HepG2 (cell line): ENCODE data around the gene EIF3L. TPM values are rescaled to one million over a fixed set of nuclear protein-coding genes. Genes with fewer than 3 reads are reported as not detected.

Experiments
- AGO1 ChIP-seq: fragments of 200-400 bp; formaldehyde crosslinking; IDR thresholded peaks from 2 replicates; pipeline ENCODE4 v1.6.1; 2017; ENCODE audit warnings: mild to moderate bottlenecking, low read depth, low read length, moderate library complexity; ENCODE audit not compliant: poor library complexity, severe bottlenecking
- BRD4 ChIP-seq: sonication (generic); formaldehyde crosslinking; IDR thresholded peaks from 2 replicates; pipeline ENCODE4 v1.4.0; 2020; ENCODE audit warnings: missing genetic modification reagents
- FOXK1 ChIP-seq: sonication (generic); formaldehyde crosslinking; IDR thresholded peaks from 2 replicates; pipeline ENCODE4 v1.4.0; 2020; ENCODE audit warnings: low read depth, missing genetic modification reagents, borderline replicate concordance
- ISX ChIP-seq: sonication (generic); formaldehyde crosslinking; conservative IDR thresholded peaks from 2 replicates; pipeline ENCODE4 v1.5.0; 2020; ENCODE audit warnings: missing genetic modification reagents
- KLF6 ChIP-seq: IDR thresholded peaks from 2 replicates; pipeline ENCODE4 v1.8.0; 2016; ENCODE audit warnings: missing biosample characterization, missing genetic modification reagents
- MIER2 ChIP-seq: IDR thresholded peaks from 2 replicates; pipeline ENCODE4 v1.6.1; 2016; ENCODE audit warnings: missing biosample characterization, missing genetic modification reagents
- NFKB2 ChIP-seq: sonication (generic); formaldehyde crosslinking; IDR thresholded peaks from 2 replicates; pipeline ENCODE4 v1.4.0; 2020; ENCODE audit warnings: missing genetic modification reagents, borderline replicate concordance
- NR2F2 ChIP-seq: IDR thresholded peaks from 2 replicates; pipeline ENCODE4 v1.6.1; 2012; ENCODE audit warnings: low read depth, inconsistent platforms, borderline replicate concordance
- RBFOX2 ChIP-seq: fragments of 200-400 bp; formaldehyde crosslinking; IDR thresholded peaks from 2 replicates; pipeline ENCODE4 v1.6.1; 2017; ENCODE audit warnings: low read depth, mild to moderate bottlenecking, low read length
- SIX4 ChIP-seq: sonication (generic); formaldehyde crosslinking; IDR thresholded peaks from 2 replicates; pipeline ENCODE4 v1.4.0; 2020; ENCODE audit warnings: missing genetic modification reagents
- ZNF205 ChIP-seq: IDR thresholded peaks from 2 replicates; pipeline ENCODE4 v1.6.1; 2018; ENCODE audit warnings: missing biosample characterization, missing genetic modification reagents
- ZNF501 ChIP-seq: sonication (generic); formaldehyde crosslinking; IDR thresholded peaks from 2 replicates; pipeline ENCODE4 v1.5.1; 2020; ENCODE audit warnings: mild to moderate bottlenecking, moderate library complexity, missing genetic modification reagents
- ZNF766 ChIP-seq: sonication (generic); formaldehyde crosslinking; IDR thresholded peaks from 2 replicates; pipeline ENCODE4 v1.5.0; 2020; ENCODE audit warnings: missing genetic modification reagents, borderline replicate concordance
- ZNF792 ChIP-seq: IDR thresholded peaks from 2 replicates; pipeline ENCODE4 v1.6.1; 2016
- polyA plus RNA-seq, 8 experiments: library from polyadenylated mRNA; depleted of rRNA in 3 of 8; stranded (reverse) in 7 of 8; unstranded in 1 of 8; fragments of >200 nt; fragmentation: Illumina TruSeq in 4 of 8; extraction: Trizol in 4 of 8; gene quantifications; 2 replicates each; pipeline versions ENCODE4 v1.2.1 to v1.2.3, GENCODE V29; 2011 to 2016; ENCODE audit warnings: low read depth in 4 of 8, missing spikeins in 1 of 8, mixed read lengths in 1 of 8; ENCODE audit not compliant: insufficient read depth in 1 of 8
- total RNA-seq, 5 experiments: library from RNA; depleted of rRNA; stranded (reverse); fragments of >200 nt; fragmentation: Illumina TruSeq; extraction: Trizol; gene quantifications; 2 replicates each; pipeline ENCODE4 v1.2.3, GENCODE V29; 2016; ENCODE audit warnings: low read depth in 1 of 5
- TF ChIP-seq, protein P1 (sequence below): sonication (generic); formaldehyde crosslinking; IDR thresholded peaks from 2 replicates; pipeline ENCODE4 v1.5.0; 2020; ENCODE audit warnings: mild to moderate bottlenecking, missing genetic modification reagents
- TF ChIP-seq, protein P2 (sequence below), 2 experiments: IDR thresholded peaks; 2 replicates each; pipeline ENCODE4 v1.6.1; 2011 to 2012; ENCODE audit warnings: low read length in 2 of 2, borderline replicate concordance in 1 of 2, low read depth in 1 of 2, mild to moderate bottlenecking in 1 of 2, moderate library complexity in 1 of 2
- TF ChIP-seq, protein P3 (sequence below): sonication (generic); formaldehyde crosslinking; IDR thresholded peaks from 2 replicates; pipeline ENCODE4 v1.9.0; 2021; ENCODE audit warnings: missing genetic modification reagents, borderline replicate concordance
- TF ChIP-seq, protein P4 (sequence below): sonication (generic); formaldehyde crosslinking; IDR thresholded peaks from 2 replicates; pipeline ENCODE4 v1.5.0; 2020; ENCODE audit warnings: missing genetic modification reagents
- TF ChIP-seq, protein P5 (sequence below): IDR thresholded peaks from 2 replicates; pipeline ENCODE4 v1.6.1; 2012; ENCODE audit warnings: inconsistent platforms

The EIF3L gene
- total and polyA plus RNA-seq, 2 of the 13 experiments (the other 11 are each of a cell fraction or from before 2014, with no cell fraction given): 514 to 793 TPM

DNA sequence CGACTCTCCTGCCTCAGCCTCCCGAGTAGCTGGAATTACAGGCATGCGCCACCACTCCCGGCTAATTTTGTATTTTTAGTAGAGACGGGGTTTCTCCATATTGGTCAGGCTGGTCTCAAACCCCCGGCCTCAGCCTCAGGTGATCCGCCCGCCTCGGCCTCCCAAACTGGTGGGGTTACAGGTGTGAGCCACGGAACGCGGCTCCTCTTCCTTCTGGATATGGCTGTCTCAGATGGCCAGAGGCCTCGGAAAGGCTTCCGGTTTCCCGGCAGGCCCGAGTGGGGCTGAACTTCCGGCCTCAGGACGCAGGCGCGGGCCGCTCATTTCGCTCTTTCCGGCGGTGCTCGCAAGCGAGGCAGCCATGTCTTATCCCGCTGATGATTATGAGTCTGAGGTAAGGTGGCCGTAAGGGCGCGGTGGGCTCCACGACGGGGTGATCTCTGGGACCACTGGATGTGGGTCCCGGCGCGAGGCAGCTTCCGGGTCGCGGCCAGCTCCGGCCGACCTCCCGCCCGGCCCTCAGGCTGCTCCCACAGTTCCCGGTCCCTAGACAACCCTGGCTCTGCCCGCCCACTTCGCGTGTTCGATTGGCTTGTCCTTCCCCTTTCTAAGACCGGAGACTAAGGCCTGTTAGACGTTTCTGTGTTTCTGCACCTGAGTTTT is at the start of gene EIF3L (continued):
- TF ChIP-seq, protein P1, sequence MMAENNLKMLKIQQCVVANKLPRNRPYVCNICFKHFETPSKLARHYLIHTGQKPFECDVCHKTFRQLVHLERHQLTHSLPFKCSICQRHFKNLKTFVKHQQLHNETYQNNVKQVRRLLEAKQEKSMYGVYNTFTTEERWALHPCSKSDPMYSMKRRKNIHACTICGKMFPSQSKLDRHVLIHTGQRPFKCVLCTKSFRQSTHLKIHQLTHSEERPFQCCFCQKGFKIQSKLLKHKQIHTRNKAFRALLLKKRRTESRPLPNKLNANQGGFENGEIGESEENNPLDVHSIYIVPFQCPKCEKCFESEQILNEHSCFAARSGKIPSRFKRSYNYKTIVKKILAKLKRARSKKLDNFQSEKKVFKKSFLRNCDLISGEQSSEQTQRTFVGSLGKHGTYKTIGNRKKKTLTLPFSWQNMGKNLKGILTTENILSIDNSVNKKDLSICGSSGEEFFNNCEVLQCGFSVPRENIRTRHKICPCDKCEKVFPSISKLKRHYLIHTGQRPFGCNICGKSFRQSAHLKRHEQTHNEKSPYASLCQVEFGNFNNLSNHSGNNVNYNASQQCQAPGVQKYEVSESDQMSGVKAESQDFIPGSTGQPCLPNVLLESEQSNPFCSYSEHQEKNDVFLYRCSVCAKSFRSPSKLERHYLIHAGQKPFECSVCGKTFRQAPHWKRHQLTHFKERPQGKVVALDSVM: peak; percentile 93
- TF ChIP-seq AGO1: peak; percentile 39
- TF ChIP-seq, protein P2, sequence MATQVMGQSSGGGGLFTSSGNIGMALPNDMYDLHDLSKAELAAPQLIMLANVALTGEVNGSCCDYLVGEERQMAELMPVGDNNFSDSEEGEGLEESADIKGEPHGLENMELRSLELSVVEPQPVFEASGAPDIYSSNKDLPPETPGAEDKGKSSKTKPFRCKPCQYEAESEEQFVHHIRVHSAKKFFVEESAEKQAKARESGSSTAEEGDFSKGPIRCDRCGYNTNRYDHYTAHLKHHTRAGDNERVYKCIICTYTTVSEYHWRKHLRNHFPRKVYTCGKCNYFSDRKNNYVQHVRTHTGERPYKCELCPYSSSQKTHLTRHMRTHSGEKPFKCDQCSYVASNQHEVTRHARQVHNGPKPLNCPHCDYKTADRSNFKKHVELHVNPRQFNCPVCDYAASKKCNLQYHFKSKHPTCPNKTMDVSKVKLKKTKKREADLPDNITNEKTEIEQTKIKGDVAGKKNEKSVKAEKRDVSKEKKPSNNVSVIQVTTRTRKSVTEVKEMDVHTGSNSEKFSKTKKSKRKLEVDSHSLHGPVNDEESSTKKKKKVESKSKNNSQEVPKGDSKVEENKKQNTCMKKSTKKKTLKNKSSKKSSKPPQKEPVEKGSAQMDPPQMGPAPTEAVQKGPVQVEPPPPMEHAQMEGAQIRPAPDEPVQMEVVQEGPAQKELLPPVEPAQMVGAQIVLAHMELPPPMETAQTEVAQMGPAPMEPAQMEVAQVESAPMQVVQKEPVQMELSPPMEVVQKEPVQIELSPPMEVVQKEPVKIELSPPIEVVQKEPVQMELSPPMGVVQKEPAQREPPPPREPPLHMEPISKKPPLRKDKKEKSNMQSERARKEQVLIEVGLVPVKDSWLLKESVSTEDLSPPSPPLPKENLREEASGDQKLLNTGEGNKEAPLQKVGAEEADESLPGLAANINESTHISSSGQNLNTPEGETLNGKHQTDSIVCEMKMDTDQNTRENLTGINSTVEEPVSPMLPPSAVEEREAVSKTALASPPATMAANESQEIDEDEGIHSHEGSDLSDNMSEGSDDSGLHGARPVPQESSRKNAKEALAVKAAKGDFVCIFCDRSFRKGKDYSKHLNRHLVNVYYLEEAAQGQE (IDR thresholded peaks at IDR 0.05; ENCODE audit: borderline replicate concordance in 1 of 2, low read depth in 1 of 2, low read length in 2 of 2): no peak
- TF ChIP-seq NFKB2 (CRISPR knock-in tag): peak; percentile 81
- TF ChIP-seq NR2F2: no peak
- TF ChIP-seq ZNF501 (CRISPR knock-in tag): peak; percentile 86
- TF ChIP-seq, protein P3, sequence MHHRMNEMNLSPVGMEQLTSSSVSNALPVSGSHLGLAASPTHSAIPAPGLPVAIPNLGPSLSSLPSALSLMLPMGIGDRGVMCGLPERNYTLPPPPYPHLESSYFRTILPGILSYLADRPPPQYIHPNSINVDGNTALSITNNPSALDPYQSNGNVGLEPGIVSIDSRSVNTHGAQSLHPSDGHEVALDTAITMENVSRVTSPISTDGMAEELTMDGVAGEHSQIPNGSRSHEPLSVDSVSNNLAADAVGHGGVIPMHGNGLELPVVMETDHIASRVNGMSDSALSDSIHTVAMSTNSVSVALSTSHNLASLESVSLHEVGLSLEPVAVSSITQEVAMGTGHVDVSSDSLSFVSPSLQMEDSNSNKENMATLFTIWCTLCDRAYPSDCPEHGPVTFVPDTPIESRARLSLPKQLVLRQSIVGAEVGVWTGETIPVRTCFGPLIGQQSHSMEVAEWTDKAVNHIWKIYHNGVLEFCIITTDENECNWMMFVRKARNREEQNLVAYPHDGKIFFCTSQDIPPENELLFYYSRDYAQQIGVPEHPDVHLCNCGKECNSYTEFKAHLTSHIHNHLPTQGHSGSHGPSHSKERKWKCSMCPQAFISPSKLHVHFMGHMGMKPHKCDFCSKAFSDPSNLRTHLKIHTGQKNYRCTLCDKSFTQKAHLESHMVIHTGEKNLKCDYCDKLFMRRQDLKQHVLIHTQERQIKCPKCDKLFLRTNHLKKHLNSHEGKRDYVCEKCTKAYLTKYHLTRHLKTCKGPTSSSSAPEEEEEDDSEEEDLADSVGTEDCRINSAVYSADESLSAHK: 0 out of 2 replicates have a peak, but pooled peaks have one; percentile 73
- TF ChIP-seq KLF6: peak; percentile 53
- peak; percentile 93 for TF ChIP-seq RBFOX2
- TF ChIP-seq BRD4 (CRISPR knock-in tag): peak; percentile 48; the same call in 1 of the 2 replicates
- peak; percentile 46; the same call in 1 of the 2 replicates for TF ChIP-seq ZNF205
- TF ChIP-seq, protein P4, sequence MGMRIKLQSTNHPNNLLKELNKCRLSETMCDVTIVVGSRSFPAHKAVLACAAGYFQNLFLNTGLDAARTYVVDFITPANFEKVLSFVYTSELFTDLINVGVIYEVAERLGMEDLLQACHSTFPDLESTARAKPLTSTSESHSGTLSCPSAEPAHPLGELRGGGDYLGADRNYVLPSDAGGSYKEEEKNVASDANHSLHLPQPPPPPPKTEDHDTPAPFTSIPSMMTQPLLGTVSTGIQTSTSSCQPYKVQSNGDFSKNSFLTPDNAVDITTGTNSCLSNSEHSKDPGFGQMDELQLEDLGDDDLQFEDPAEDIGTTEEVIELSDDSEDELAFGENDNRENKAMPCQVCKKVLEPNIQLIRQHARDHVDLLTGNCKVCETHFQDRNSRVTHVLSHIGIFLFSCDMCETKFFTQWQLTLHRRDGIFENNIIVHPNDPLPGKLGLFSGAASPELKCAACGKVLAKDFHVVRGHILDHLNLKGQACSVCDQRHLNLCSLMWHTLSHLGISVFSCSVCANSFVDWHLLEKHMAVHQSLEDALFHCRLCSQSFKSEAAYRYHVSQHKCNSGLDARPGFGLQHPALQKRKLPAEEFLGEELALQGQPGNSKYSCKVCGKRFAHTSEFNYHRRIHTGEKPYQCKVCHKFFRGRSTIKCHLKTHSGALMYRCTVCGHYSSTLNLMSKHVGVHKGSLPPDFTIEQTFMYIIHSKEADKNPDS (CRISPR knock-in tag): no peak
- TF ChIP-seq, protein P5, sequence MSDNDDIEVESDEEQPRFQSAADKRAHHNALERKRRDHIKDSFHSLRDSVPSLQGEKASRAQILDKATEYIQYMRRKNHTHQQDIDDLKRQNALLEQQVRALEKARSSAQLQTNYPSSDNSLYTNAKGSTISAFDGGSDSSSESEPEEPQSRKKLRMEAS: peak; percentile 71
- TF ChIP-seq ZNF766: 0 out of 2 replicates have a peak, but pooled peaks have one; percentile 83
- peak; percentile 89; the same call in 1 of the 2 replicates for TF ChIP-seq ISX (CRISPR knock-in tag)
- TF ChIP-seq MIER2 (CRISPR knock-in tag): no peak
- 0 out of 2 replicates have a peak, but pooled peaks have one; percentile 34 for TF ChIP-seq ZNF792 (CRISPR knock-in tag)
- peak; percentile 29; the same call in 1 of the 2 replicates for TF ChIP-seq SIX4 (CRISPR knock-in tag)
- peak; percentile 74; the same call in 1 of the 2 replicates for TF ChIP-seq FOXK1 (CRISPR knock-in tag)
